Measurements from ENCODE around the gene GLT6D1.
"Not testable (repeated sequence)": the region's sequence is repeated elsewhere in the genome, so short reads cannot be mapped to it uniquely, and the experiment has no call there.

GLT6D1 gene

GRCh38 chr9:135639196-135639595, at the start of gene GLT6D1:
Gene GLT6D1, minus strand, starts transcription at chr9:135639540. Its CDS starts 353 bp downstream, at chr9:135639187.
- in situ Hi-C loops (cut with MboI; ENCODE audit: low sequenced_read_pairs) = no loop called here

- in situ Hi-C loops (cut with MboI; ENCODE audit: low sequenced_read_pairs) = no loop called here
Observed at GRCh38 chr9:135689011-135689410, 49.7 kb upstream of the GLT6D1 start.

GRCh38 chr9:135687216-135687615, 47.9 kb upstream of the GLT6D1 start:
- in situ Hi-C loops (cut with MboI; ENCODE audit: low sequenced_read_pairs) = no loop called here

- in situ Hi-C loops (cut with MboI; ENCODE audit: low sequenced_read_pairs) = no loop called here
Observed at GRCh38 chr9:135684691-135685090, 45.4 kb upstream of the GLT6D1 start.

GRCh38 chr9:135683401-135684034, 44.2 kb upstream of the GLT6D1 start:
- in situ Hi-C loops (cut with MboI; ENCODE audit: low sequenced_read_pairs) = no loop called here

- in situ Hi-C loops (cut with MboI; ENCODE audit: low sequenced_read_pairs) = no loop called here
Observed at GRCh38 chr9:135681161-135681560, 41.8 kb upstream of the GLT6D1 start.

GRCh38 chr9:135680056-135680455, 40.7 kb upstream of the GLT6D1 start:
- in situ Hi-C loops (cut with MboI; ENCODE audit: low sequenced_read_pairs) = no loop called here

GRCh38 chr9:135678236-135679017, 39.1 kb upstream of the GLT6D1 start:
- in situ Hi-C loops (cut with MboI; ENCODE audit: low sequenced_read_pairs) = no loop called here

- in situ Hi-C loops (cut with MboI; ENCODE audit: low sequenced_read_pairs) = no loop called here
Observed at GRCh38 chr9:135677641-135678168, 38.4 kb upstream of the GLT6D1 start.

- in situ Hi-C loops (cut with MboI; ENCODE audit: low sequenced_read_pairs) = no loop called here
Observed at GRCh38 chr9:135676891-135677290, 37.6 kb upstream of the GLT6D1 start.

- in situ Hi-C loops (cut with MboI; ENCODE audit: low sequenced_read_pairs) = no loop called here
Observed at GRCh38 chr9:135674977-135675376, 35.6 kb upstream of the GLT6D1 start.

GRCh38 chr9:135673941-135674340, 34.6 kb upstream of the GLT6D1 start:
- in situ Hi-C loops (cut with MboI; ENCODE audit: low sequenced_read_pairs) = no loop called here

- in situ Hi-C loops (cut with MboI; ENCODE audit: low sequenced_read_pairs) = not testable (repeated sequence)
Observed at GRCh38 chr9:135672786-135673185, 33.4 kb upstream of the GLT6D1 start.

- in situ Hi-C loops (cut with MboI; ENCODE audit: low sequenced_read_pairs) = no loop called here
Observed at GRCh38 chr9:135671591-135672041, 32.3 kb upstream of the GLT6D1 start.

GRCh38 chr9:135670721-135671590, 31.6 kb upstream of the GLT6D1 start:
- in situ Hi-C loops (cut with MboI; ENCODE audit: low sequenced_read_pairs) = no loop called here

GRCh38 chr9:135669616-135670285, 30.4 kb upstream of the GLT6D1 start:
- in situ Hi-C loops (cut with MboI; ENCODE audit: low sequenced_read_pairs) = no loop called here

GRCh38 chr9:135669018-135669417, 29.7 kb upstream of the GLT6D1 start:
- in situ Hi-C loops (cut with MboI; ENCODE audit: low sequenced_read_pairs) = not testable (repeated sequence)

GRCh38 chr9:135667463-135668001, 28.2 kb upstream of the GLT6D1 start:
- in situ Hi-C loops (cut with MboI; ENCODE audit: low sequenced_read_pairs) = no loop called here

- in situ Hi-C loops (cut with MboI; ENCODE audit: low sequenced_read_pairs) = no loop called here
Observed at GRCh38 chr9:135666534-135667462, 27.5 kb upstream of the GLT6D1 start.

Measured in HL-60/S4 treated with retinoic acid at 250 ng/mL for 4 days and 3 days (cell line).